ENCODE measurements around the gene KANSL2.
"Not testable (repeated sequence)": the region's sequence is repeated elsewhere in the genome, so short reads cannot be mapped to it uniquely, and the experiment has no call there.

Gene KANSL2

GRCh38 chr12:48681710-48682532 is at the start of gene KANSL2:
TSS of gene KANSL2 (minus strand) at chr12:48682238. CDS start at chr12:48681632, 606 bp downstream.
- DNase-seq (ENCODE audit: low spot score): peak; percentile 99

GRCh38 chr12:48728807-48729206 is 46.8 kb upstream of the KANSL2 start:
- DNase-seq (ENCODE audit: low spot score): no peak

GRCh38 chr12:48720737-48721136 is 38.7 kb upstream of the KANSL2 start:
- DNase-seq (ENCODE audit: low spot score): not testable (repeated sequence)

GRCh38 chr12:48720171-48720570 is 38.1 kb upstream of the KANSL2 start:
- DNase-seq (ENCODE audit: low spot score): not testable (repeated sequence)

- not testable (repeated sequence) for DNase-seq (ENCODE audit: low spot score)
Measured at GRCh38 chr12:48719002-48719401, 37.0 kb upstream of the KANSL2 start.

GRCh38 chr12:48717252-48717695 is 35.2 kb upstream of the KANSL2 start:
- no peak for DNase-seq (ENCODE audit: low spot score)

- DNase-seq (ENCODE audit: low spot score): peak; percentile 100
Measured at GRCh38 chr12:48716493-48717251, 34.6 kb upstream of the KANSL2 start, which contains the start of gene CCNT1. TSS of gene CCNT1 (minus strand) at chr12:48716707. CDS start at chr12:48716675, 32 bp downstream.

GRCh38 chr12:48716168-48716492 is 34.1 kb upstream of the KANSL2 start:
- DNase-seq (ENCODE audit: low spot score): no peak

- no peak for DNase-seq (ENCODE audit: low spot score)
Measured at GRCh38 chr12:48712209-48712608, 30.2 kb upstream of the KANSL2 start.

GRCh38 chr12:48698822-48699221 is 16.8 kb upstream of the KANSL2 start:
- DNase-seq (ENCODE audit: low spot score): not testable (repeated sequence)

GRCh38 chr12:48696626-48697025 is 14.6 kb upstream of the KANSL2 start:
- no peak for DNase-seq (ENCODE audit: low spot score)

GRCh38 chr12:48695859-48696258 is 13.8 kb upstream of the KANSL2 start:
- DNase-seq (ENCODE audit: low spot score): no peak

- no peak for DNase-seq (ENCODE audit: low spot score)
Measured at GRCh38 chr12:48694038-48694437, 12.0 kb upstream of the KANSL2 start.

GRCh38 chr12:48693572-48693971 is 11.5 kb upstream of the KANSL2 start:
- no peak for DNase-seq (ENCODE audit: low spot score)

- DNase-seq (ENCODE audit: low spot score): no peak
Measured at GRCh38 chr12:48691826-48692487, 9.9 kb upstream of the KANSL2 start.

- DNase-seq (ENCODE audit: low spot score): no peak
Measured at GRCh38 chr12:48690990-48691389, 9.0 kb upstream of the KANSL2 start.

GRCh38 chr12:48690436-48690835 is 8.4 kb upstream of the KANSL2 start:
- DNase-seq (ENCODE audit: low spot score): no peak

GRCh38 chr12:48688836-48689235 is 6.8 kb upstream of the KANSL2 start:
- DNase-seq (ENCODE audit: low spot score): no peak

GRCh38 chr12:48687592-48687991 is 5.6 kb upstream of the KANSL2 start:
- DNase-seq (ENCODE audit: low spot score): no peak

- DNase-seq (ENCODE audit: low spot score): no peak
Measured at GRCh38 chr12:48686615-48687334, 4.7 kb upstream of the KANSL2 start.

GRCh38 chr12:48686037-48686595 is 4.1 kb upstream of the KANSL2 start:
- no peak for DNase-seq (ENCODE audit: low spot score)

GRCh38 chr12:48683534-48683933 is 1.5 kb upstream of the KANSL2 start:
- DNase-seq (ENCODE audit: low spot score): no peak

Measured in SW480 (cell line).